Measurements from ENCODE around the gene ZNF107. TPM values are rescaled to one million over a fixed set of nuclear protein-coding genes. Genes with fewer than 3 reads are reported as not detected.
"Not testable (repeated sequence)": the region's sequence is repeated elsewhere in the genome, so short reads cannot be mapped to it uniquely, and the experiment has no call there.

The ZNF107 gene
- polyA plus RNA-seq, 4 donors = 8.1 to 14.4 (median 12.6) TPM

GRCh38 chr7:64729089-64729848, 63.3 kb downstream of the ZNF107 start:
- DNase-seq (ENCODE audit: low read depth in 4 of 4, low spot score in 3 of 4) = no peak

DNA sequence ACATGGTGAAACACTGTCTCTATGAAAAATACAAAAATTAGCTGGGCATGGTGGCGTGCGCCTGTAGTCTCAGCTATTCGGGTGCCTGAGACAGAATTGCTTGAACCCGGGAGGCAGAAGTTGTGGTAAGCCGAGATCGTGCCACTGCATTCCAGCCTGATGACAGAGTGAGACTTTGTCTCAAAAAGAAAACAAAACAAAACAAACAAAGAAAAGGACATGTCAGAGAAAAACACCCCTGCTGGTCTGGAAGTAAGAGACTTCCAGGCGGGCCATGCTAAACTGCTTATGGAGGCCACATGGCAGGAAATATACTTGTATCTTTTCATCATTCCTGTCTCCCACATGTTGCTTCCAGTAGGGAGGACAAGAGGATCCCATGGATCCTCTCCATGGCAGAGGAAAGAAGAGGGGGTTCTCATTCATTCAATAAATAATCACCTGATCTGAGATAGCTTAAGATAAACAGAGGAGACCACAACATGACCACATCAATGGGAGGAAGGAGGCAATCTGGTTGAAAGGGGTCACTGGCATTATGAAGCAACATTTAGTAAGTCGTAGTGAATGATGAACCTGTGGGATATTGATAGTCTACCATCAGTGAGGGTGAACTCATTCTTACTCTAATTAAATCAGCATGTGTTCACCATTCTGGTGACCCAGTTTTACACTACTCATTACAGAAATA, 67.8 kb downstream of the ZNF107 start:
- no peak for DNase-seq (ENCODE audit: low read depth in 4 of 4, low spot score in 3 of 4)

DNA sequence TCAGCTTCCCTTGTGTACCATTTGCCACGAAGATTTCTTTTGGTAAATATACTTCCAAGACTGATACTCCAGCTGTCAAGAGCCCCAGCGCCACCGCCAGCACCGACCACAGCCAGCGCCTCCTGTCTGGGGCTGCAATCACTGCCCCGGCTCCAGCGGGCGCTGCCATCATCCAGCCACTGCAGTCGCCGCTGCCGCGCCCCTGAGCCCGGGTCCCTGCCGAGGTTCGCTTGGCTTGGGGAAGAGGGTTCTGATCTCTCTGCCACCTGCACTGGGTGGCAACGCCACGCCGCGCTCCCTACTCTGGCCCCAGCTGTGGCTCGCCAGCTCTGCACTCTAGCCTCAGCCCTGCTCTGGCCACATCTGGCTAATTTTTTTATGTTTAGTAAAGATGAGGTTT, 70.6 kb downstream of the ZNF107 start:
- no peak for DNase-seq (ENCODE audit: low read depth in 4 of 4, low spot score in 3 of 4)

DNA sequence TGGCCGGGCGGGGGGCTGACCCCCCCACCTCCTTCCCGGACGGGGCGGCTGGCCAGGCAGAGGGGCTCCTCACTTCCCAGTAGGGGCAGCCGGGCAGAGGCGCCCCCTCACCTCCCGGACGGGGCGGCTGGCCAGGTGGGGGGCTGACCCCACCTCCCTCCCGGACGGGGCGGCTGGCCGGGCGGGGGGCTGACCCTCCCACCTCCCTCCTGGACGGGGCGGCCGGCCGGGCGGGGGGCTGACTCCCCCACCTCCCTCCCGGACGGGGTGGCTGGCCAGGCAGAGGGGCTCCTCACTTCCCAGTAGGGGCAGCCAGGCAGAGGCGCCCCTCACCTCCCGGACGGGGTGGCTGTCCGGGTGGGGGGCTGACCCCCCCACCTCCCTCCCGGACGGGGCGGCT, 72.5 kb downstream of the ZNF107 start:
- not testable (repeated sequence) for DNase-seq (ENCODE audit: low read depth in 4 of 4, low spot score in 3 of 4)

DNA sequence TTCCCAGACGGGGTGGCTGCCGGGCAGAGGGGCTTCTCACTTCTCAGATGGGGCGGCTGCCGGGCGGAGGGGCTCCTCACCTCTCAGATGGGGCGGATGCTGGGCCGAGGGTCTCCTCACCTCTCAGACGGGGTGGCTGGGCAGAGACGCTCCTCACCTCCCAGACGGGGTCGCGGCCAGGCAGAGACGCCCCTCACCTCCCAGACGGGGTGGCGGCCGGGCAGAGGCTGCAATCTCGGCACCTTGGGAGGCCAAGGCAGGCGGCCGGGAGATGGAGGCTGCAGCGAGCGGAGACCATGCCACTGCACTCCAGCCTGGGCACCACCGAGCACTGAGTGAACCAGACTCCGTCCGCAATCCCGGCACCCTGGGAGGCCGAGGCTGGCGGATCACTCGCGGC, 73.0 kb downstream of the ZNF107 start:
- not testable (repeated sequence) for DNase-seq (ENCODE audit: low read depth in 4 of 4, low spot score in 3 of 4)

- DNase-seq (ENCODE audit: low read depth in 4 of 4, low spot score in 3 of 4) = no peak
Observed at GRCh38 chr7:64744680-64745079, 78.7 kb downstream of the ZNF107 start.

GRCh38 chr7:64747802-64748201, 81.9 kb downstream of the ZNF107 start:
- no peak for DNase-seq (ENCODE audit: low read depth in 4 of 4, low spot score in 3 of 4)

- no peak for DNase-seq (ENCODE audit: low read depth in 4 of 4, low spot score in 3 of 4)
Observed at GRCh38 chr7:64753032-64753431, 87.1 kb downstream of the ZNF107 start.

DNA sequence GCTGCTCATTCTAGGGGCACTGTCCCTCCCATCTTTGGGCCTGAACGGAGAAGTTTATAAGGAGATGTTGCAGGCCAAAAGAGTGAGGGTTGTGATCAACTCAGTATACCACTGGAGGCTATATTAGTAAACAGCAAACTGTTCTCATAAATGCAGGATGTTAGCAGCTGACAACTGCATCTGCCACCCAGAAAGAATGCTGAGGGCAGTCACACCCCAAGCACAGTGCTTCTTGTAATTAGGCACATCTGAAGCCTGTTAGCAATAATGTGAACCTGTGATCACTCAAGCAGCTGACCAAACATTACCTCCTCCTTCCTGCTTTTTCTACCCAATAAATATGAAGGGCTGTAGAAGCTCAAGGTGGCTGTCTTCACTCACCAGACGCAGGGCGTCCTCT, 89.9 kb downstream of the ZNF107 start:
- no peak for DNase-seq (ENCODE audit: low read depth in 4 of 4, low spot score in 3 of 4)

DNA sequence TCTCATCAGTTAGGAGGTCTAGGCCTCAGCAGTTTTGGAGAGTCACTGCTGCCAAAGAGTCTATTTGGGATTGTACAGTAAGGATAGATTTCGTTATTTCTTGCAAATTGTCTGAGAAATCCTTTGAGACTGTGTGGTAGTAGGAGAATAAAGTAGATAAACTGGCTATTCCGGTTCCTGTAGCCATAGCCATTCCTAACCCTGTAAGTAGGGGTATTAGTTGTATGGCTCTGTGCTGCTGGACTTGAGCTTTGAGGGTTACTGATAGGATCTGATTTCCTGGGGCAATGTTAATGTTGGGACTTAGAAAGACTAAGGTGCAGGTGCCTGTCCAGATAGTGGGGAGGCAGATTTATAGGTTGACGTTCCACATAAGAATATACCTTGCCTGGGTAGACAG, 92.2 kb downstream of the ZNF107 start:
- DNase-seq (ENCODE audit: low read depth in 4 of 4, low spot score in 3 of 4) = peak in 1 of 4 donors; percentile 4

Other genes starting within 250 kb of the ZNF107 start
- gene ZNF680, start 103.1 kb upstream of the ZNF107 start, polyA plus RNA-seq (ENCODE audit: insufficient read length in 4 of 4) = 10 to 100 TPM; 14.9 to 21.6 (median 19.4) TPM
- gene ZNF138, start 128.3 kb downstream of the ZNF107 start, polyA plus RNA-seq (ENCODE audit: insufficient read length in 4 of 4) = 10 to 100 TPM; 13.4 to 22.0 (median 19.4) TPM
- 10 to 100 TPM; 10.3 to 13.6 (median 12.8) TPM for gene ZNF273, start 237.1 kb downstream of the ZNF107 start, polyA plus RNA-seq (ENCODE audit: insufficient read length in 4 of 4)

Measured in right renal pelvis (tissue), 4 donors.